Right renal pelvis (tissue), 4 donors: ENCODE data around the gene DDO. TPM values are rescaled to one million over a fixed set of nuclear protein-coding genes. Genes with fewer than 3 reads are reported as not detected.
"Not testable (repeated sequence)": the region's sequence is repeated elsewhere in the genome, so short reads cannot be mapped to it uniquely, and the experiment has no call there.

Experiments
- DNase-seq, 4 donors: peaks; one replicate each; pipeline ENCODE4 v3.0.0-alpha.2; 2013; ENCODE audit warnings: low read depth in 4 of 4, low spot score in 3 of 4, missing footprints in 1 of 4
- polyA plus RNA-seq, 4 donors: library from polyadenylated mRNA; unstranded; fragments of 120-200 nt; gene quantifications; one replicate each; pipeline ENCODE4 v1.2.1, GENCODE V29; 2013; ENCODE audit not compliant: insufficient read length in 4 of 4

Gene DDO
- 1 to 10 TPM in 1 of 4 donors, under 1 TPM in 3; 0.43 to 1.2 (median 0.79) TPM for polyA plus RNA-seq

- DNase-seq = no peak
These were observed at the start of gene DDO for GRCh38 chr6:110415086-110415916. TSS of gene DDO (minus strand) at chr6:110415575. CDS start at chr6:110413462, 2,113 bp downstream.

- no peak for DNase-seq
These were observed 47.6 kb upstream of the DDO start for GRCh38 chr6:110462884-110463481.

GRCh38 chr6:110461376-110461775, 46.0 kb upstream of the DDO start:
- DNase-seq = no peak

- no peak for DNase-seq
These were observed 43.8 kb upstream of the DDO start for GRCh38 chr6:110459137-110459536.

GRCh38 chr6:110458476-110458875, 43.1 kb upstream of the DDO start:
- no peak for DNase-seq

- not testable (repeated sequence) for DNase-seq
These were observed 42.3 kb upstream of the DDO start for GRCh38 chr6:110457567-110458175.

- DNase-seq = no peak
These were observed 41.3 kb upstream of the DDO start for GRCh38 chr6:110456694-110457093.

- DNase-seq = no peak
These were observed 34.1 kb upstream of the DDO start for GRCh38 chr6:110449541-110449895.

- DNase-seq = no peak
These were observed 33.6 kb upstream of the DDO start for GRCh38 chr6:110448846-110449540.

GRCh38 chr6:110447761-110448160, 32.4 kb upstream of the DDO start:
- DNase-seq = no peak

GRCh38 chr6:110446405-110446804, 31.0 kb upstream of the DDO start:
- DNase-seq = no peak

- DNase-seq = no peak
These were observed 24.7 kb upstream of the DDO start for GRCh38 chr6:110440026-110440425.

- DNase-seq = no peak
These were observed 24.0 kb upstream of the DDO start for GRCh38 chr6:110439356-110439755.

- no peak for DNase-seq
These were observed 19.7 kb upstream of the DDO start for GRCh38 chr6:110434961-110435602.

- no peak for DNase-seq
These were observed 17.0 kb upstream of the DDO start for GRCh38 chr6:110432285-110432900.

GRCh38 chr6:110430741-110431140, 15.4 kb upstream of the DDO start:
- DNase-seq = no peak

GRCh38 chr6:110430236-110430635, 14.9 kb upstream of the DDO start:
- DNase-seq = no peak

GRCh38 chr6:110428153-110428552, 12.8 kb upstream of the DDO start:
- DNase-seq = no peak

- no peak for DNase-seq
These were observed 10.4 kb upstream of the DDO start for GRCh38 chr6:110425816-110426215.

GRCh38 chr6:110422444-110422822, 7.1 kb upstream of the DDO start:
- DNase-seq = no peak
